ENCODE data around the gene ATP2A3.

The ATP2A3 gene

GRCh38 chr17:3972931-3973330 lies 8.7 kb upstream of the ATP2A3 start:
- TF ChIP-seq FOXP2 (optimal IDR thresholded peaks at IDR 0.05; ENCODE audit: borderline replicate concordance, extremely low read depth, extremely low read length, insufficient read depth): no peak
- no peak for TF ChIP-seq SIN3A (IDR thresholded peaks at IDR 0.05; ENCODE audit: borderline replicate concordance, insufficient read depth, low read length)
- TF ChIP-seq REST (IDR thresholded peaks at IDR 0.05; ENCODE audit: insufficient read depth in 1 of 2, low read depth in 2 of 2, low read length in 2 of 2): no peak
- no peak for TF ChIP-seq TAF1 (IDR thresholded peaks at IDR 0.05; ENCODE audit: borderline replicate concordance, insufficient read depth, low read length)
- no peak for TF ChIP-seq POLR2AphosphoS5 (IDR thresholded peaks at IDR 0.05; ENCODE audit: low read depth, low read length)

- TF ChIP-seq TAF1 (IDR thresholded peaks at IDR 0.05; ENCODE audit: borderline replicate concordance, insufficient read depth, low read length) (no peak), REST (IDR thresholded peaks at IDR 0.05; ENCODE audit: insufficient read depth in 1 of 2, low read depth in 2 of 2, low read length in 2 of 2) (no peak), POLR2AphosphoS5 (IDR thresholded peaks at IDR 0.05; ENCODE audit: low read depth, low read length) (no peak), SIN3A (IDR thresholded peaks at IDR 0.05; ENCODE audit: borderline replicate concordance, insufficient read depth, low read length) (no peak), FOXP2 (optimal IDR thresholded peaks at IDR 0.05; ENCODE audit: borderline replicate concordance, extremely low read depth, extremely low read length, insufficient read depth) (no peak)
These were observed 8.1 kb upstream of the ATP2A3 start for GRCh38 chr17:3972281-3972731.

GRCh38 chr17:3970668-3971067 lies 6.4 kb upstream of the ATP2A3 start:
- no peak for TF ChIP-seq TAF1 (IDR thresholded peaks at IDR 0.05; ENCODE audit: borderline replicate concordance, insufficient read depth, low read length)
- no peak for TF ChIP-seq POLR2AphosphoS5 (IDR thresholded peaks at IDR 0.05; ENCODE audit: low read depth, low read length)
- no peak for TF ChIP-seq SIN3A (IDR thresholded peaks at IDR 0.05; ENCODE audit: borderline replicate concordance, insufficient read depth, low read length)
- no peak for TF ChIP-seq FOXP2 (optimal IDR thresholded peaks at IDR 0.05; ENCODE audit: borderline replicate concordance, extremely low read depth, extremely low read length, insufficient read depth)
- TF ChIP-seq REST (IDR thresholded peaks at IDR 0.05; ENCODE audit: insufficient read depth in 1 of 2, low read depth in 2 of 2, low read length in 2 of 2): no peak

- no peak for TF ChIP-seq POLR2AphosphoS5 (IDR thresholded peaks at IDR 0.05; ENCODE audit: low read depth, low read length)
- no peak for TF ChIP-seq TAF1 (IDR thresholded peaks at IDR 0.05; ENCODE audit: borderline replicate concordance, insufficient read depth, low read length)
- no peak for TF ChIP-seq SIN3A (IDR thresholded peaks at IDR 0.05; ENCODE audit: borderline replicate concordance, insufficient read depth, low read length)
These were observed 5.7 kb upstream of the ATP2A3 start for GRCh38 chr17:3969963-3970362.

GRCh38 chr17:3968886-3969524 lies 4.8 kb upstream of the ATP2A3 start:
- TF ChIP-seq POLR2AphosphoS5 (IDR thresholded peaks at IDR 0.05; ENCODE audit: low read depth, low read length): no peak
- TF ChIP-seq TAF1 (IDR thresholded peaks at IDR 0.05; ENCODE audit: borderline replicate concordance, insufficient read depth, low read length): no peak
- no peak for TF ChIP-seq REST (IDR thresholded peaks at IDR 0.05; ENCODE audit: insufficient read depth in 1 of 2, low read depth in 2 of 2, low read length in 2 of 2)
- no peak for TF ChIP-seq SIN3A (IDR thresholded peaks at IDR 0.05; ENCODE audit: borderline replicate concordance, insufficient read depth, low read length)
- TF ChIP-seq FOXP2 (optimal IDR thresholded peaks at IDR 0.05; ENCODE audit: borderline replicate concordance, extremely low read depth, extremely low read length, insufficient read depth): no peak

Data from PFSK-1 (cell line).